Myocyte (in vitro differentiated cells): ENCODE results near the gene SEMA7A. TPM values are rescaled to one million over a fixed set of nuclear protein-coding genes. Genes with fewer than 3 reads are reported as not detected.

Experiments used
- DNase-seq: peaks from one replicate; pipeline ENCODE4 v3.0.0-alpha.2; 2012; ENCODE audit warnings: low read depth
- total RNA-seq: library from RNA; depleted of rRNA; stranded (reverse); fragments of >200 nt; gene quantifications from 2 replicates; pipeline ENCODE4 v1.2.3, GENCODE V29; 2014

SEMA7A gene
- total RNA-seq, 1 donor from 2014 or later, result 11.4 TPM

- no peak for DNase-seq
These were observed 16.1 kb downstream of the SEMA7A start for GRCh38 chr15:74417670-74418069.

GRCh38 chr15:74417225-74417624 is 16.5 kb downstream of the SEMA7A start:
- DNase-seq, result peak; percentile 68

GRCh38 chr15:74415966-74416916 is 17.5 kb downstream of the SEMA7A start:
- DNase-seq, result no peak

- DNase-seq, result peak; percentile 55
These were observed 19.0 kb downstream of the SEMA7A start for GRCh38 chr15:74414603-74415338.

GRCh38 chr15:74414081-74414580 is 19.6 kb downstream of the SEMA7A start:
- no peak for DNase-seq

GRCh38 chr15:74413350-74414080 is 20.2 kb downstream of the SEMA7A start:
- DNase-seq, result peak; percentile 85

- no peak for DNase-seq
These were observed 21.6 kb downstream of the SEMA7A start for GRCh38 chr15:74412159-74412558.

- DNase-seq, result no peak
These were observed 22.1 kb downstream of the SEMA7A start for GRCh38 chr15:74411686-74412085.

GRCh38 chr15:74410502-74410901 is 23.3 kb downstream of the SEMA7A start:
- no peak for DNase-seq

GRCh38 chr15:74409225-74409624 is 24.5 kb downstream of the SEMA7A start:
- DNase-seq, result no peak

GRCh38 chr15:74408815-74409214 is 24.9 kb downstream of the SEMA7A start:
- DNase-seq, result no peak

- DNase-seq, result no peak
These were observed 25.4 kb downstream of the SEMA7A start for GRCh38 chr15:74408385-74408784.

- peak; percentile 93 for DNase-seq
These were observed 26.6 kb downstream of the SEMA7A start for GRCh38 chr15:74406992-74407705.

GRCh38 chr15:74406517-74406916 is 27.2 kb downstream of the SEMA7A start:
- DNase-seq, result no peak

- DNase-seq, result no peak
These were observed 27.9 kb downstream of the SEMA7A start for GRCh38 chr15:74405823-74406222.

- no peak for DNase-seq
These were observed 29.7 kb downstream of the SEMA7A start for GRCh38 chr15:74403991-74404563.

GRCh38 chr15:74403588-74403919 is 30.2 kb downstream of the SEMA7A start:
- DNase-seq, result no peak

GRCh38 chr15:74402873-74403587 is 30.7 kb downstream of the SEMA7A start:
- peak; percentile 91 for DNase-seq

- no peak for DNase-seq
These were observed 31.4 kb downstream of the SEMA7A start for GRCh38 chr15:74402337-74402841.
